A673 (cell line): ENCODE measurements around the gene DESI2. TPM values are rescaled to one million over a fixed set of nuclear protein-coding genes. Genes with fewer than 3 reads are reported as not detected.

Source experiments
- BruUV-seq: library from RNA; stranded (reverse); fragments of 400-500 nt; replicated peaks from 2 replicates; lab custom pipeline; 2021; lab: Mats Ljungman, UMichigan
- CTCF ChIA-PET: fragments of 300-600 bp; sonication (Branson Sonifier 250); formaldehyde crosslinking; loops from one replicate; lab custom pipeline; 2022; ENCODE audit warnings: antibody characterized with exemption; lab: Charles Lee
- POLR2A ChIA-PET: fragments of 300-600 bp; sonication (Branson Sonifier 250); formaldehyde crosslinking; loops from one replicate; lab custom pipeline; 2022; ENCODE audit warnings: antibody characterized with exemption; ENCODE audit not compliant: low non-redundant PET; lab: Charles Lee
- DNase-seq: peaks from one replicate; pipeline ENCODE4 v3.0.0-alpha.2; 2015; ENCODE audit warnings: low spot score
- H3K27ac ChIP-seq: fragments of 200-600 bp; sonication (generic); 2 replicates; pipeline ENCODE4 v1.5.1; 2016; ENCODE audit warnings: mixed run types, low read depth, mild to moderate bottlenecking, mixed read lengths, antibody characterized with exemption, low read length; ENCODE audit not compliant: poor library complexity, severe bottlenecking
- H3K27me3 ChIP-seq: fragments of 200-600 bp; sonication (generic); replicated peaks from 2 replicates; pipeline ENCODE4 v1.6.1; 2017; ENCODE audit warnings: mixed run types, low read depth, mild to moderate bottlenecking, mixed read lengths, antibody characterized with exemption, low read length; ENCODE audit not compliant: insufficient read depth, poor library complexity
- H3K36me3 ChIP-seq: fragments of 200-600 bp; sonication (generic); 2 replicates; pipeline ENCODE4 v1.6.1; 2016; ENCODE audit warnings: mixed run types, mild to moderate bottlenecking, mixed read lengths, antibody characterized with exemption, low read length; ENCODE audit not compliant: insufficient read depth, poor library complexity, severe bottlenecking
- H3K4me1 ChIP-seq: fragments of 200-600 bp; sonication (generic); 2 replicates; pipeline ENCODE4 v1.6.1; 2017; ENCODE audit warnings: mixed run types, mild to moderate bottlenecking, mixed read lengths, antibody characterized with exemption, low read length; ENCODE audit not compliant: insufficient read depth, poor library complexity, severe bottlenecking
- H3K4me3 ChIP-seq: fragments of 200-600 bp; sonication (generic); 2 replicates; pipeline ENCODE4 v1.5.1; 2016; ENCODE audit warnings: low read depth, mixed run types, mild to moderate bottlenecking, mixed read lengths, low read length; ENCODE audit not compliant: poor library complexity, severe bottlenecking
- H3K9me3 ChIP-seq: fragments of 200-600 bp; sonication (generic); 2 replicates; pipeline ENCODE4 v1.6.1; 2016; ENCODE audit warnings: mixed run types, low read depth, mild to moderate bottlenecking, mixed read lengths, antibody characterized with exemption, low read length; ENCODE audit not compliant: poor library complexity, severe bottlenecking
- CTCF ChIP-seq: fragments of 300-800, 200-600 bp; sonication (generic); conservative IDR thresholded peaks from 2 replicates; pipeline ENCODE4 v1.5.1; 2017; ENCODE audit warnings: low read depth, mild to moderate bottlenecking, antibody characterized with exemption, low read length, moderate library complexity, mixed read lengths
- EZH2 ChIP-seq: fragments of 200-600 bp; sonication (generic); IDR thresholded peaks from 2 replicates; pipeline ENCODE4 v1.6.1; 2017; ENCODE audit warnings: borderline replicate concordance, low read depth, mild to moderate bottlenecking, mixed read lengths, antibody characterized with exemption, low read length; ENCODE audit not compliant: poor library complexity, severe bottlenecking
- intact Hi-C: fragments of 100-400 bp; cut with micrococcal nuclease; formaldehyde crosslinking; loops from one replicate; pipeline ENCODE4 v1.10.0; 2022; ENCODE audit not compliant: unreplicated experiment
- total RNA-seq: library from RNA; stranded (reverse); gene quantifications from 2 replicates; pipeline ENCODE4 v1.2.3, GENCODE V29; 2021

DESI2 gene
- total RNA-seq, 1 experiment from 2014 or later, result 47.7 TPM

- TF ChIP-seq EZH2 (no peak), CTCF (no peak)
- Histone ChIP-seq H3K4me1 (no peaks in the 10 kb centered on the region), H3K36me3 (no peaks in the 10 kb centered on the region), H3K9me3 (no peaks in the 10 kb centered on the region), H3K4me3 (no peak overlapping the region), H3K27ac (no peak overlapping the region), H3K27me3 (no peaks in the 10 kb centered on the region)
- intact Hi-C loops, result no loop called here
- DNase-seq, result no peak
- CTCF ChIA-PET, result interaction anchor here (0.6 kb wide), 1 partner anchor 65 kb away, joined by 3 read pairs; no protein-coding TSS in a partner anchor
- POLR2A ChIA-PET, result no interaction called here
- no TSS peak for BruUV-seq
Measured at GRCh38 chr1:244741692-244742091, 88.8 kb downstream of the DESI2 start.

GRCh38 chr1:244749230-244750016 lies 96.5 kb downstream of the DESI2 start:
- no peak for DNase-seq
- H3K4me3 ChIP-seq, result no peak overlapping the region
- TF ChIP-seq CTCF (no peak), EZH2 (no peak)
- intact Hi-C loops, result no loop called here
- CTCF ChIA-PET, result no interaction called here
- H3K27ac ChIP-seq, result no peak overlapping the region
- H3K9me3 ChIP-seq, result no peaks in the 10 kb centered on the region
- H3K4me1 ChIP-seq, result no peaks in the 10 kb centered on the region
- POLR2A ChIA-PET, result no interaction called here
- H3K27me3 ChIP-seq, result no peaks in the 10 kb centered on the region
- BruUV-seq, result no TSS peak
- H3K36me3 ChIP-seq, result no peaks in the 10 kb centered on the region

- intact Hi-C loops, result no loop called here
- no peaks in the 10 kb centered on the region for H3K4me1 ChIP-seq
- ChIA-PET CTCF (no interaction called here), POLR2A (no interaction called here)
- no TSS peak for BruUV-seq
- no peak overlapping the region for H3K4me3 ChIP-seq
- no peak for DNase-seq
- no peaks in the 10 kb centered on the region for H3K9me3 ChIP-seq
- no peak for TF ChIP-seq CTCF
- no peak for TF ChIP-seq EZH2
- H3K27ac ChIP-seq, result no peak overlapping the region
- no peaks in the 10 kb centered on the region for H3K27me3 ChIP-seq
- no peaks in the 10 kb centered on the region for H3K36me3 ChIP-seq
Measured at GRCh38 chr1:244751271-244751895, 98.5 kb downstream of the DESI2 start.
